ENCODE measurements around the gene IVD.
"Not testable (repeated sequence)": the region's sequence is repeated elsewhere in the genome, so short reads cannot be mapped to it uniquely, and the experiment has no call there.

The IVD gene

DNA sequence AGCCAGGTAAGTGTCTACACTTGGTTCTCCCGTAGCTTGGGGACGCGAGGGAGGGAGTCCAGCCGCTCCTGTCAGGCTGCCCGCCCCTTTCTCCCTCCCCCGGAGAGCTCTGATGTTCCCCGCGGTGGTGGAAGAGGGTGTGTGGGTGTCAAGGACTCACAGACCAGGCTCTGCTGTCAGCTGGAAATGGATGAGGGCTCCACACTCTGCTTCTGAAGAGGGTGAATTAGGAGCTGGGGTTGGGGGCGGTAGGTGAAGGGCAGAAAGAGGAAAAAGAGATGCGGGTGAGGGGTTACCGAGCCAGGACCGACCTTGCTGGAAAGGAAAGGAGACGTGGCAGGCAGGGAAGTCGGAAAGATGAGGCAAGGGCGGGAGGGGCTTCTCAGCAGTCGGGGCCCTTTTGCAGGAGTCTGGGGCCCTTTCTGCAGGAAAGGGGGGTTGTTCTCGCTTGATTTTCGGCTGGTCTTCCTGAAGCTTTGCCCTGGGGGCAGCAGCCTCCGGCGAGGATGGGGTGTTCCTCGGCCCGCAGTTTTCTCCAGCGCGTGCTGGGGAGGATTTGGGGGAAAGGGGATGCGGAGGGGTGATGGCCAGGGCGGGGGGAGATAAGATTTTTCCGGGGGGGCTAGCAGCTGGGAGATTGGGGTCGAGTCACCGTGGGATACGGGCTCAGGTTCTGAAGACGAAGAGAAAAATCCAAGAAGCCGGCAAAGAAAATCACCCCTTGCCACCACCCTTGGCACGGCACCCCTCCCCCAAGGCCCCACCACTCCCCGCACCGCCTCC is 34.6 kb downstream of the IVD start:
- peak; percentile 40 to 71 for DNase-seq

DNA sequence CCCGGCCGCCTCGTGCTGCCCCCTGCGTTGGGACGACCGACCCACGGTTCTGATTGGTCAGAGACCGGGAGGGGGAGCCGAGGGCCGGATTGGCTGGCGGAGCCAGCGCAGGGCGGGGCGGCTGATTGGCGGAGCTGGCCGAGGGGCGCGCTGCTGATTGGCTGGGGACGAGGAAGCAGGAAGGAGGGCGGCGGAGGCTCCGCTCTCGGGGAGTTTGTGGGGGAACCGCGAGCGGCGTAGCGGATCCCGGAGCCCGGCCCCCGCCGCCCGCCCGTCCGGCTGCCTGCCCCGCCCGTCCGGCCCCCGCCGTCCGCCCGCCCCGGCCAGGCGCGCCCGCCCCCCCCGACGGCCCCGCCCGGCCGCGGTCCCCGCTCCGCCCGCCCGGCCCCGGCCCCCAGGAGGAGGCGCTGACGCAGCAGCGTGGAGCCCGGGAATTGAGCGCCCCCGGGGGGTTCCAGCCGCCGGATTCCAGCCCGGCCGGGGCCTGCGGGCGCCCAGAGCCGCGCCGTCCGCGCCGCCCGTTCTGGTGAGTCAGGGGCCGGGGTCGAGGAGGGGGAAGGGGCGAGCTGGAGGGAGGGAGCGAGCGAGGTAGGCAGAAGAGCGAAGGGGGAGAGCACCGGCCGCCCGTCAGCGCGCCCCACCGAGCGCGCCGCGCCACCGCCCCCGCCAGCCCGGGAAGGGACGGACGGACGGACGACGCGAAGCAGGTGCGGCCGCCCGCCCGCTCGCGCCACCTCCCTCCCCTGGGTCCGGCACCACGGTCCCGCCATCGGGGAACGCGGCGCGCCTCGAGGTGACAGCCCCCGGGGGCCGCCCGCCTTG is 35.4 kb downstream of the IVD start, which contains the start of gene BAHD1:
Gene BAHD1, plus strand, starts transcription at position 211 of the 822 bp plus-strand sequence. CDS start 17,512 bp downstream, outside the sequence.
- DNase-seq, result peak; percentile 94 to 95

DNA sequence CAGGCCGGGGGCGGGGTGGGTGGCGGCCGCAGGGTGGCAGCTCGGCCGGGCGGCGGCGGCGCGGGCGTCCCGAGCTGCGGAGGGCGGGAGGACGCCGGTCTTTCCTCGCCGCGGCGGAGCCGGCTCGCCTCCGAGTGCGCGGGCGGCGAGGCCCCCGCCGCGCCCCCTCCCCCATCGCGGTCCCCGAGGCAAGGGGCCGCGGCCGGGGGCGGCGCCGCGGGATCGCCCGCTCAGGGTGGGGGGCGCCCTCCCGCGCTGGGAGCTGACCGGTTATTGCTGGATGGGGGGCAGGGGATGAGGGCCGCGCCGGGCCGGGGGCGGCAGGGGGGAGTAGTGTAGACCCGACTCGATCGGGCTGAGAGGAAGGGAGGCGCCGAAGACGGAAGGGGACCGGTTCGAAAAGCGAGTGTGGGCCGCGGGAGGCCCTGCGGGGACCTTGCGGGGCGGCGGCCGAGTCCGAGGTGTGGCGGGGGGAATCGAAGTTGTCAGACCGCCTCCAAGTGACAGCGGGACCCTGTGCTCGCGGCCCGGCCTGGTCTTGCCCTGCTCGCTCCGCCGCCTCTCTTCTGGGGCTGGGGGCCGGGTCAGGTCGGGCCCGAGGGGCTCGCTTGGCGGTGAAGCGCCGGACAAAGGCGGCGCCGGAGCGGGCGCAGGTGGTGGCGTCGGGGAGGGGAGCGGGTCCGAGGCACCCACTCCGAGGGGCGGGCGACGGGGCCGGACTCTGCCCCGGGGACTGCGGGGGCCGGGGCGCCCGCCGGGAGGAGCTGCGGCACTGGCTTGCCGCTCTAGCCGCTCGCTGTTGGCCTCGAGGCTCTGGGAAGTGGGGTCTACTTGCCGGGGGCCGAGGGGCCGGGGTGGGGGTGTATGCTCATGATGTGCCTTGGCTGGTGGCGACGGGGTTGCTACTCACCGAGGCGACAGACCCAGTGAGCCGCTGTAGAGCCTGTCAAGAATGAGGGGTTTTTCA is 36.3 kb downstream of the IVD start:
- peak in 1 of 2 donors; percentile 19 for DNase-seq

DNA sequence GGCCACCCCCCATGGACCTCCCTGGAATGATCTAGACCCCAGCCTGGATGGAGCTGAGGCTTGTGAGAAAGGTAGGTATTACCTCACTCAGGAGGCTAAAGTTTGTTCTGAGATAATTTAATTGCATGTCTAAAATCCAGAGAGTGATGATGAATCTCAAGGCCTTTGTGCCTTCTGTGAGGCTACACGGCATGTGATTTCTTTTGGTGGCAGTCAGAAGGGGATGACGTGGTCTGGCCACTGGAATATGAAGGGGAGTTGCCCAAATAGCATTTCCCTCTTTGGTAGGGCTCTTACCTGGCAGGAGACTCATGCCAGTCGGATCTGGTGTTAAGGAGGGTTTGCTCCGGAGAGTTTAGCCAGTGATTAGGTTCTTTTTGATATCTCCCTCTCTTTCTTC is 37.7 kb downstream of the IVD start:
- peak in 1 of 2 donors; percentile 12 for DNase-seq

DNA sequence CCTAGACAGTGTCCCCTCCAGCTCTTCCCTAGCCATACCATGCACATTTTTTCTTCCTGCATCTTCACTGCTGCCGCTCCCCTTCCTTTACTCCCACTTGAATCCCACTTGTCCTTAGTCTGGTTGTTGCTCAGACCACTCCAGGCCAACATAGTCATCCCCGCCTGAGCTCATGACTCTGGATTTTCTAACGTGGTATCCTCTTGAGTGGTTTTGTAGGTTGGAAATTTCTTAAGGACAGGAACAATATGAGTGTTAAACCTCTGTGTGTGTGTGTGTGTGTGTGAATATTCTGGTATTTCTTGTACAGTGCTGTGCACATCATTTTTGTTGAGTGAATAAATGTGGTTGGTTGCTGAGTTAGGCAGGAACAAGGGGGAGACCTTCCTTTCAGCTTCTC is 38.3 kb downstream of the IVD start:
- DNase-seq, result peak in 1 of 2 donors; percentile 10

DNA sequence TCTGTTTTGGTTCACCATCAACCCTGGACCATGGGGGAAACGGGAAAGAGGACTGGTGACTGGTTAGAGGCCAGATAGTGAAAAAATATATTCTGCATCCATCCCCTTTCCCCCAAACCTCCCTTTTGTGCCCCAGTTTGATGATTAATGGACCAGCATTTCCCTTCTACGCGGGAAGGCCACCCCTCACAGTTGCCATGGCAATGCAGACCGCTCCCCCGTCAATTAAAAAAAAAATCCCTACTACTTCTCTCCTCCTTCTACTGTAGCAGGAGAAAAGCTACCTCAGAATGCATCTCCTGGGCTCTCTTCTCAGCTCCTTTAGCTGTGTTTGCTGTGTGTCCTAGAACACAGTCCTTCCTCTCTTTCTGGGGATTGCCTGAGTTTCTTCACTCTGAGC is 39.1 kb downstream of the IVD start:
- no peak for DNase-seq

DNA sequence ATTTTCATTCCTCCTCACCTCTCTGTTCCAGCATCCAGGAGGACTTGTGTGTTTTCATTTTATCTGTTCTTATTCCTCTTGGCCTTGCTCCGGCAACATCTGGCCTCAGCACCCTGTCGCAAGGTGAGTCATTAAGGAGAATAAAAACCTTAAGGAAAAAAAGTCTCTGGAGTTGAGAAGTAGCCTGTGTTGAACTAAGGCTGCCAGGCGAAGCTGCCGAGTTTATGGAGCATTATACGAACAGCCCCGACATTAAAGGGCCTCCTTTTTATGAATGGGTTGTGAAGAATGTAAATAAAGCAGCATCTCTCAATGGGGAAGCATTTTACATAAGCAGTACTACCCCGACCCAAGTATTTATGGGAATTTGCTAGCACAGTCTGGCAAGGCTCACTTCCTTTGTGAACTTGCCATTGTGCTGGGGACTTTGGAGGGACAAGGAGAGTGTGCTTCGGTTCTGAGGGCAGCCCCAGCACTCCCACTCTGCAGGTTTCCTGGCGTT is 39.9 kb downstream of the IVD start:
- no peak for DNase-seq

DNA sequence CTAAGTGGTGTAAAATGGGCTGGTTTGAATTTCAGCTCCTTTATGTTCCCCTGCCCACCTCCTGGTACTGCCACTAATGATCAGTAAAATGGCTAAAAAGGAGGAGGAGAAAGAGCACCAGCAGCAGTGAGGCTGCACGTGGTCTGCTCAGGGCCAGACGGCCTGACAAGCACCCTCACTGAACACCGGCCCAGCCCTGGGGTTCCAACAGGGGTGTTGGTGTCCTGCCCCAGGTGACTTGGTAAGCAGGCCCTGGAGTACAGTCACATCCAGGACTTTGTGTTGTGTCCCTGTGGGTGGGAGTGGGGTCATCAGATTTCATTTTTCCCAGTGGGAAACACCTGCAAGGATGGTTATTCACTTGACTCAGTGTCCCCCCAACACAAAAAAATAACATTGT is 40.5 kb downstream of the IVD start:
- no peak for DNase-seq

DNA sequence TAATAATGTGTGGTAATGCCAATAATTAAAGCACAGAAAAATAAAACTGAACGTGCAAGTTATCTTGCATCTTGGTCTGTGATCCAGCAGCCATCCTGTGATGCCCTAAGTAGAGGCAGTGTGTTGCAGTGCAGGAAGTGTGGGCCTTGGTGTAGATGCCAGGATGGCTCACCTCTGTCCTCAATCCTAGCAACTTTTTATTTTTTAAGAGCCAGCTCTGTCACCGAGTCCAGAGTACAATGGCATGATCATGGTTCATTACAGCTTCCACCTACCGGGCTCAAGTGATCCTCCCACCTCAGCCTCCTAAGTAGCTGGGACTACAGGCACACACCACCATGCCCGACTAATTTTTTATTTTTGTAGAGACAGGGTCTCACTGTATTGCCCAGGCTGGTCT is 42.8 kb downstream of the IVD start:
- DNase-seq, result no peak

DNA sequence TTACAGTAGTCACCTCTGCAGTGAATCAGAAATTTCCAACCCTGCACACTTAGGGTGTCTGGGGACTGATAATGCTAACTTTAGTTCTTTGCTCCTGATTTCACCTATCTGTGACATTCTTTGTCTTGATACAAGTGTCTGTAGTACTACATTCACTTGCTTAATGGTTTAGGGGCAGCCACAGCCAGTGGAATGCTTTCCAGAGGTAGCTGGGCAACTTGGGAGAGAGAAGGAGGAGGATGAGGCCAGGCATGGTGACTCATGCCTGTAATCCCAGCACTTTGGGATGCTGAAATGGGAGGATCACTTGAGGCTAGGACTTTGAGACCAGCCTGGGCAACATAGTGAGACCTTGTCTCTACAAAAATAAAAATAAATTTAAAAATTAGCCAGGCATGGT is 43.7 kb downstream of the IVD start:
- DNase-seq, result no peak

DNA sequence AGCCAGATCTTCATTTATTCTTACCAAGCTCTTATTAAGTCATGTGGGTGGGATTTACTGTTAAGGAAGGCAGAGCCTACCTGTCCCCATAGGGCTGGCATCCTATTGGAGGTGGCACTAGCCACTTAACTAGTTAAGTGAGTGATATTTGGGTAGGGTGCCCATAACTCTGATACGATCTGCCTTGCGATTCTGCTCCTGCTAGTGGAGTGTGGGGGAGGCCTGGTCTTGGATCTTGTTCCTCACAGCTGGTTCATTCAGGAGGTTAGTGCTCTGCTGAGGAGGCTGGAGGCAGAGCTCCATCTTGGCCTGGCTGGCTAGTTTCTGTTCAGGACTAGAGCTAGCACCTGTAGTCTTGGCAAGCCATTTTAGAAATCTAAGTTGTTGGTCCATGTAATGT is 44.5 kb downstream of the IVD start:
- DNase-seq, result no peak

DNA sequence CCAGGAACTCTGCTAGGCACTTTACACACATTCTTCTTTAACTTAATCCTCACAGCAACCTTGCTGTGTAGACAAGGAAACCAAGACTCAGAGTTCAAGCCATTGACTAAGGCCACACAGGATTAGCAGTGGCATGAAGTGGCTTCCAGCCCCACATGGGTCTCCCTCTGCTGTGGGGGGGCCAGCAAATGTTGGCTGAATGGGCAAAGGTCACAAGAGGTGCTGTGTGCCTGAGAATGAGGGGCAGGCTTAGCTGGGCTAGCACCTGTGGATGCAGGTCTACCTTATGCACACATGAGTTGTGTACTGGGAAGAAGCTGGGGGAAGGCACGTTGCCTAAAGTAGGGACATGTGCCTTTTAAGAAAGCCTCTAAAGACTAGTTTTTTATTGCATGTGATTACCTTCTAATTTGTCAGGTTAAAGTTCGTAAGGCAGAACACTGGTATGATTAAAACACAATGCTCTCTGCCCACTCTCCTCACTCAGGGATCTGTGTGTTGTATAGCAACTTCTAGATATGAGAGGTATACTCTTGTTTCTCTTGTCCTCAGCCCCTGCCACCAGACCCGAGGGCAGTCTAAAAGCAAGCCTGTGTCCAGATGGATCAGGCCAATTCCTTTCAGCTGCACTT is 46.0 kb downstream of the IVD start:
- no peak for DNase-seq

DNA sequence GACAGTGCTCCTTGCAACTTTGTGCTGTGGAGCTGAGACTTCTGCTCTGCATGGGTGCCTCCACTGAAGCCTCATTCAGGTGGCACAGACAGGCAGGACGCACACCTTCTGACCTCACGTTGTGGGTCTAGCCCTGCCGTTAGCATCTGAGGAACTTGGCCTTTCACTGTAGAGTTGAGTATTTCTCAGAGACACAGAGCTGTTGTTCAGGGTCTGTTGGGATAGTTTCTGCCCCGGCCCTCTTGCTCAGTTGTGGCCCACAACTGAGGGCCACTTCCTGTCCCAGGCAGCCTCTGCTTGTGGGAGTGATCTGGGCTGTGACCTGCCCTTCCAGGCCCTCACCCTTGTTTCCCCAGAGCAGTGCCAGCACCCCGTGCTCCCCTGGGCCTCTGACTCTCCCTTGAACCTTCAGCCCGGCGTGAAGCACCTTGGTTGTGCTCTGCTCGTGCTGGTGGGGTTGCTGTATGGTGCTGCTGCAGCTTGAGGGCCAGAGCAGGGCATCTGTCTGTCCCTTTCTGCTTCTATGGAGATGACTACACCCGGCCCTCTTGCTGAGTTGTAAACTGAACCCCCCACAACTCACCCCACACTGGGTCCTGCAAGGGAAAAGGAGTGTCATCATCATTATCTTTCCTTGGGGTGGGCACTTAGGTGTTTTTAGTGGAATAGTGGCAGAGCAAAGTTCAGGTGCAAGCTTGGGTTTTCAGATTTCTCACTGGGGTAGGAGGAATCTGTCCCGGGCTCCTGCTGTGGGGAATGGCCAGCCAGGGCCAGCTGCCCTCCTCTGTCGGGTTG is 46.9 kb downstream of the IVD start:
- no peak for DNase-seq

DNA sequence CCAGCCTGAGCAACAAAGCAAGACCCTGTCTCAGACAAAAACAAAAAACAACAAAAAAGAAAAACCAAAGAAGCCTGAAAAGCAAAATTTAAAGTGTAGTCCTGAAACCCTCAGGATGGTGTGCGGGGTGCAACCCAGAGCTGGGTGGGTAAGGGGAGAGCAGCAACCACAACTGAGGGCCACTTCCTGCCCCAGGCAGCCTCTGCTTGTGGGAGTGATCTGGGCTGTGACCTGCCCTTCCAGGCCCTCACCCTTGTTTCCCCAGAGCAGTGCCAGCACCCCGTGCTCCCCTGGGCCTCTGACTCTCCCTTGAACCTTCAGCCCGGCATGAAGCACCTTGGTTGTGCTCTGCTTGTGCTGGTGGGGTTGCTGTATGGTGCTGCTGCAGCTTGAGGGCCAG is 48.3 kb downstream of the IVD start:
- not testable (repeated sequence) for DNase-seq

DNA sequence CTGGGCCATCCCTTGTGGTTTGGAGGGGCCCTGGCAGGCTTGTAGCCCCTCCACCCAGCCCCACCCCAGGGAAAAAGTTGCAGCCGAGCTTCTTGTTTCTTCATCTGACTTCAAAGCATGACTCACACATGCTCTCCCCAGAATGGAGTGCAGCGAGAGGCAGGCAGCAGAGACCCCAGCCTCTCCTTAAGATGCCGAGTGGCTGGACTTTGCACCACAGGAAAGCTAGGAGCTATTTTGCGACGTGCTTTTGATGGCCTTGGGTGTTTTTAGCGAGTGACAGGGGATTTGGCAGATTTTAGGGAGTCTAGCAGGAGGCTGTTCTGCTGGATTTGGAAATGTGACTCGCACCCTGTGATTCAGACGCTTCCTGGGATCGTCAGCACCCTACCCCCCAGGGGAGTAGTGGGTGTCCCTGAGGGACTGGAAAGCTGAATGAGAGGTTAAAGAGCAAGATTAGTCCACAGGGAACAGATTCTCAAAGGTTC is 49.4 kb downstream of the IVD start:
- DNase-seq, result peak; percentile 19 to 26

DNA sequence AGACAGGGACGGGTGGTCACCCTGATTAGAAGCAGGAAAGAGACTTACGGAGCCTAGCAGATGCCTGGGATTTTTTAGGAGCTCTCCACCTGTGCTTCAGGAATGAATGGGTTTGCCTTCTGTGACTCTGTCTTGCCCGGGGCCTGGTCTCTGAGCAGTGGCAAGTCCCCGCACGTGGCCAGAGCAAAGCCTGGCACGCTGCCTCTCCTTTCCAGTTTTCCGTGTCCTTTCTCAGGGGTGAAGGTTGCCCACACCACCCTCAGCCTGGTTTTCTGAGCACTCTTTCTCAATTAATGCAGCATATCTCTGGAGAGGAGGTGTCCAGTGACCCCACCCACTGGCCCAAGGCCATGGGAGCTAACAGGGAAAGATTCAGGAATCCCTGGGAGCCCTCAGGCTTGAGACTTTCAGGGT is 50.7 kb downstream of the IVD start:
- no peak for DNase-seq

DNA sequence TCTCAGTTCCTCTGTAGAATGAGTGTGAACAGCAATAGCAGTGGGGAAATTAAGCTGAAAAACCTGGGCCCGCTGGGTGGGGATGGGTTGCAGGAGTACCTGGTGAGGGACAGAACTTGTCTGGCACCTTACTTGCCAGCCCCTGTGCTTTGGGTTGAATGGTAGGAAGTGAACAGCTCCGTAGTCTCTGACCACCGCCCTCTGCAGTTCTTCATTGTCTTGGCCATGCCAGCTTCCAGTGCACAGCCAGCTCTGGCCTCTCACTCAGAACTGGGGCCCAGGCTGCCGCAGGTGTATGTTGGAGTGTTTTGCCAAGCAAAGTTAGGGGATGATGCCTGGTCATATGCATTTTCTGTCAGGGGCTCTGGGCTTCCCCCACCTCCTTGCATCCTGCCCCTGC is 51.1 kb downstream of the IVD start:
- DNase-seq, result no peak

DNA sequence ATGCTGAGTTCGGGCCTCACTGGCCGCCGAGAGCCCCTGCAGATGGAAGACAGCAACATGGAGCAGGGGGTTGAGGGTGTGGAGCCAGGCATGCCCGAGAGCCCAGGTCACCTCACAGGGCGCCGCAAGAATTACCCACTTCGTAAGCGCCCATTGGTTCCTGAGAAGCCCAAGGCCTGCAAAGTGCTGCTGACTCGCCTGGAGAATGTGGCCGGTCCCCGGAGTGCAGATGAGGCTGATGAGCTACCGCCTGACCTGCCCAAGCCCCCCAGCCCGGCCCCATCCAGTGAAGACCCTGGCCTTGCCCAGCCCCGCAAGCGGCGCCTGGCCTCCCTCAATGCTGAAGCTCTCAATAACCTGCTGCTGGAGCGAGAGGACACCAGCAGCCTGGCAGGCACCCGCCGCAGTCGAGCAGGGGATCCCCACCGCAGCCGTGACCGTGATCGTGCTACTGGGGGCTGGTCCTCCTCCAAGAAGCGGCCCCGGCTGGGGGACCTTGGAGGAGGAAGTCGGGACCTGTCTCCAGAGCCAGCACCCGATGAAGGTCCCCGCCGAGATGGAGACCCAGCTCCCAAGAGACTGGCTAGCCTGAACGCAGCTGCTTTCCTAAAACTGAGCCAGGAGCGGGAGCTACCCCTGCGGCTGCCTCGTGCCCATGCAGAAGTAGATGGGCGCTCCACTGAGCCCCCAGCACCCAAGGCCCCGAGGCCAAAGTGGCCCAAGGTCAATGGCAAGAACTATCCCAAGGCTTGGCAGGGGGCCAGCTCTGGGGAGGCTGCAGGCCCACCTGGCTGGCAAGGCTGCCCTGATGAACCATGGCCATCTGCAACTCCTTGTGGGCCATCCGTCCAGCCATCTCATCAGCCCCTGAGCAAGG is 53.1 kb downstream of the IVD start:
- DNase-seq, result no peak

DNA sequence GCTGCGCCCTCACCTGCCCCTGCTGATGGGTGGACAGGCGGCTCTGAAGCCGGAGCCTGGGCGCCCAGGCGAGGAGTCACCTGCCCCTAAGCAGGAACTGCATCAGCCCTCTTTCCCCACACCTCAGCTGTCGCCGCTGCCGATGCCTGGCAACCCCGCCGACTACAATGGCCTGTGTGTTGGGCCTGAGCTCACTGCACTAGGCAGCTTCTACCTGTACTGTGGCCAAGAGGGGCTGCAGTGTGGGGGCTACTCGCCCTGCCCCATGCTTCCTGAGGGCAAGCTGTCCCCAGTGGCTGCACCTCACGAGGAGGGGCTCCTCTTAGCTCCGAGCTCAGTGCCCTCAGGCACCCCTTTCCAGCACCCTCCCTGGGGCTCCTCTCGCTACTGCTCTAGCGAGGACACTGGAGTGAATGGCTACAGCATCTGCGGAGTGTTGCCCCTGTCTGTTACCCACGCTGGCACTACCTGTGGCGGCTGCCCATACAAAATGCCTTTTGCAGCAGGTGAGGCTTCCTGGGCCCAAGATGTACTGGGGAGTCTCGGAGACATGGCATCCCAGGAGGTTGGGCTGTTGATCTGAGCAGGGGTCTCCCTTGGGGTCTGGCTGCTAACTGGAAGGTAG is 53.9 kb downstream of the IVD start:
- no peak for DNase-seq

Data from inflammatory macrophage (primary cell).